Kidney epithelial cell (primary cell): ENCODE measurements around the gene TRERF1. TPM values are rescaled to one million over a fixed set of nuclear protein-coding genes. Genes with fewer than 3 reads are reported as not detected.

ENCODE experiments used
- DNase-seq: peaks from one replicate; pipeline ENCODE4 v3.0.0-alpha.2; 2010; ENCODE audit warnings: low read depth
- H3K27me3 ChIP-seq: 2 replicates; pipeline ENCODE4 v1.6.0; 2011; ENCODE audit warnings: low read length; ENCODE audit not compliant: control insufficient read depth, insufficient read depth
- H3K36me3 ChIP-seq: 2 replicates; pipeline ENCODE4 v1.5.1; 2011; ENCODE audit warnings: low read length; ENCODE audit not compliant: control insufficient read depth, insufficient read depth
- H3K4me3 ChIP-seq: 2 replicates; pipeline ENCODE4 v1.5.1; 2011; ENCODE audit warnings: low read depth, mild to moderate bottlenecking, control low read depth, low read length
- total RNA-seq: library from RNA; depleted of rRNA; stranded (reverse); fragments of >200 nt; gene quantifications from 2 replicates; pipeline ENCODE4 v1.2.3, GENCODE V29; 2015
- TF ChIP-seq, protein P1 (sequence below): IDR thresholded peaks from 2 replicates; pipeline ENCODE4 v1.5.1; 2011; ENCODE audit warnings: mild to moderate bottlenecking, moderate library complexity, low read length, control low read depth, inconsistent platforms; ENCODE audit not compliant: insufficient read depth, poor library complexity, severe bottlenecking

The TRERF1 gene
- total RNA-seq, 1 donor from 2014 or later, result 1.4 TPM

DNA sequence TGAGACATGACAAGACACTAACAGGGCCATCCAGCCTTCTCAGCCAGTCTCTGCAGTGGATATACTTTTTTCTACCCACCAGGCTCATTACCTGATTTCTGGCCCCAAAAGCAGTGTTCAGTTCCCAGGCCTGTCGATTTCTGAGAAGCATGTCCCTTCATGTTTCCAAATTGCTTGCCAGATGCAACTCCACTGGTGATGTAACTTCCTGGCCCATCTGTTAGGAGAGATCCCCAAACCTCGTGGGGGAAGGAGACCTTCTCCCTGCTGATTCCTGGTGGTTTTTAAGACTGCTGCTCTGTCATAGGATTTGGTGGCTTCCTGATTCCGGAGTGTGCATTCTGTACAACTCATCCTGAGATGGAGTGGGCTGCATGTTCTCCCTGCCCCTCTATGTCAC lies 202.4 kb downstream of the TRERF1 start:
- Histone ChIP-seq H3K36me3 (no peaks in the 10 kb centered on the region), H3K27me3 (no peaks in the 10 kb centered on the region), H3K4me3 (no peak overlapping the region)
- TF ChIP-seq, protein P1, sequence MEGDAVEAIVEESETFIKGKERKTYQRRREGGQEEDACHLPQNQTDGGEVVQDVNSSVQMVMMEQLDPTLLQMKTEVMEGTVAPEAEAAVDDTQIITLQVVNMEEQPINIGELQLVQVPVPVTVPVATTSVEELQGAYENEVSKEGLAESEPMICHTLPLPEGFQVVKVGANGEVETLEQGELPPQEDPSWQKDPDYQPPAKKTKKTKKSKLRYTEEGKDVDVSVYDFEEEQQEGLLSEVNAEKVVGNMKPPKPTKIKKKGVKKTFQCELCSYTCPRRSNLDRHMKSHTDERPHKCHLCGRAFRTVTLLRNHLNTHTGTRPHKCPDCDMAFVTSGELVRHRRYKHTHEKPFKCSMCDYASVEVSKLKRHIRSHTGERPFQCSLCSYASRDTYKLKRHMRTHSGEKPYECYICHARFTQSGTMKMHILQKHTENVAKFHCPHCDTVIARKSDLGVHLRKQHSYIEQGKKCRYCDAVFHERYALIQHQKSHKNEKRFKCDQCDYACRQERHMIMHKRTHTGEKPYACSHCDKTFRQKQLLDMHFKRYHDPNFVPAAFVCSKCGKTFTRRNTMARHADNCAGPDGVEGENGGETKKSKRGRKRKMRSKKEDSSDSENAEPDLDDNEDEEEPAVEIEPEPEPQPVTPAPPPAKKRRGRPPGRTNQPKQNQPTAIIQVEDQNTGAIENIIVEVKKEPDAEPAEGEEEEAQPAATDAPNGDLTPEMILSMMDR, result no peak
- no peak for DNase-seq

DNA sequence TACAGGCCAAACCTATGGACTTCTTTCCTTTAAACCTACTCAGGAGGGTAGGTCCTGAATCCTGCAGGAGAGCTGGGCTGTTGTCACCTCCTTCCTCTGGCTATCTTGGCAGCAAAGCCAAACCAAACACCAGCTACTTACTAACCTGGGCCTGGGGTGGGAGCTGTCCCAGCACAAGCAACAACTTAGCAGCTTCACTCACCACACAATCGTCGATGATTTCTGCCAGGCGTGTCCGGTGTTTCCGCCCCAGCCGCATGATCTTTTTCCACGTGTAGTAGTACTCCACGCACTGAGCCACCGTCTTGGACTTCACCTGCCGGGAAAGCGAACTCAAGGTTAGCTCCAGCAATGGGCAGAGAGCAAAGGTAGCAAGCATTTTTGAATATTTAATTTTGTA lies 208.7 kb downstream of the TRERF1 start:
- TF ChIP-seq, protein P1, result no peak
- DNase-seq, result no peak
- Histone ChIP-seq H3K36me3 (no peaks in the 10 kb centered on the region), H3K27me3 (no peaks in the 10 kb centered on the region), H3K4me3 (no peak overlapping the region)

DNA sequence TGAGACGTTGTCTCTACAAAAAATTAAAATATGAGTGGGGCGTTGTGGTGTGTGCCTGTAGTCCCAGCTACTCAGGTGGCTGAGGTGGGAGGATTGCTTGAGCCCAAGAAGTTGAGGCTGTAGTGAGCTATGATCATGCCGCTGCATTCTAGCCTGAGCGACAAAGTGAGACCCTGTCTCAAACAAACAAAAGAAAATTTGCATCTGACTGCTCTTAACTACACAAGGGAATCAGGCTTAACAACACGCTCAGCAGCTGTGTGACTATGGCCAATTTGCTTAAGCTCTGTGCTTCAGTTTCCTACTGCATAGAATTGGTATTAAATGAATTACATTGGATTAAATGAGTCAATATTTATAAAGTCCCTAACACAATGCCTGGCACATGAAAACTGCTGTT lies 209.8 kb downstream of the TRERF1 start:
- DNase-seq, result no peak
- TF ChIP-seq, protein P1, result no peak
- H3K36me3 ChIP-seq, result no peaks in the 10 kb centered on the region
- no peak overlapping the region for H3K4me3 ChIP-seq
- H3K27me3 ChIP-seq, result no peaks in the 10 kb centered on the region

DNA sequence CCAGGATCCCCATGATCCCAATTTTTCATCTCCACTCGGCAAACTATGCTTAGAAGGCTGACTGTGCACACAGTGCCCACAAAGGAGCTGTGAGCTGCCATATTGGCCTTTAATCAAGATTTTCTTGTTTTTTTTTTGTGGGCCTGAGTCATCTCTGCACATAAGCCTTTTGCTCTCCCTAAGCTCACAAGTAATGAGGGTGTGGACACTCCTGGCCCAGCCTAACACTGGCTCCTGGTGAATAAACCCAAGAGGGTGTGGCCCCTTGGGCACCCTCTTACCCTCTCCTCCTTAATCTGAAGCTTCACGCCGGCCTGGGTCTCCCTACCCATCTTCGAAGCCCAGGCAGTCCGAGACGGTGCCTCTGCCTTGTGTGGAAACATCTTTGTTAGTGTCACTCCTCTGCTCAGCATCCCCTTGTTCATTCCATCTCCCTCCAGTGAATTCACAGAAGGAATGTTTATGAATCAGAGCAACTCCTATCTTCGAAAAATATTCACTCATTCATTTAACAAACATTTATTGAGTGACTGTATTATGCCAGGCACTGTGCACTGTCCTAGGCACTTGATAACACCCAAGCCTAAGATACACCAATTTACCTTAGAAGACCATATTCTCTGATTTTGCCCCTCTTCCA lies 211.9 kb downstream of the TRERF1 start:
- H3K4me3 ChIP-seq, result no peak overlapping the region
- TF ChIP-seq, protein P1, result no peak
- no peak for DNase-seq
- H3K36me3 ChIP-seq, result no peaks in the 10 kb centered on the region
- no peaks in the 10 kb centered on the region for H3K27me3 ChIP-seq

DNA sequence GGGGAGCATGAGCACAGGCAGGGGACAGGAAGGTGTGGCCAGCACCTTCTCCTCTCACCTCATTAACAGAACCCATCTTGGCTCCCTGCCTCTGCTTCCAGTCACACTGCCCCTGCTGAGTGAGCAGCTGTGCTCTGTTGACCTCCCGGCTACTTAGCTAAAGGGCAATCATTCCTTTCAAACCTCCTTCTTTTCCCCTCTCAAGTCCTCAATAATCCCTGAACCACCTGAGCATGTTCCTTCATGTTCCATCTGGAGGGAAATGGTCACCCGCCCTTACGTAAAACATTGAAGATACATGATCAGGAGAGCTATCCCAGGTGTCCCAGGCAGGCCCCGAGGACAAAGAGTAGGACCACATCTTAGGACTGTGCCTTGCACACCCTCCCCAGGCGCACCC lies 212.4 kb downstream of the TRERF1 start:
- Histone ChIP-seq H3K36me3 (no peaks in the 10 kb centered on the region), H3K27me3 (no peaks in the 10 kb centered on the region), H3K4me3 (no peak overlapping the region)
- TF ChIP-seq, protein P1, result no peak
- DNase-seq, result no peak

DNA sequence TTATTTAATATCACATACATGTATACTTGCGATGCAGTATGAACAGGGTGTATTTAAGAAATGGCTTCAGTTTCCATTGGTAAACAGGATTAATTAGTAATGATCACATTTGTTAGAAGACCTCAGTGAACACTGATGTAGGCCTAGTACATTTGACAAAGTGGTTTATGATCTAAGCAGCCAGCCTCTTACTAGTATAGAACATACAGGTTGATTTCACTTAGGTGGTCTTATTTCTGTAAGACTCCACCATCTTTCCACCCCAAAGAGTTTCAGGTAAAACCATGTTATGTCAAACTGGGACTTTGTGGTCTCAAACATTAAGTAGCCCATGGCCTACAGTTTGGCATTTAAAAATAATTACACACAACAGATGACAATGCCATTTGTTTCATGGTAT lies 213.9 kb downstream of the TRERF1 start:
- Histone ChIP-seq H3K4me3 (no peak overlapping the region), H3K36me3 (no peaks in the 10 kb centered on the region), H3K27me3 (no peaks in the 10 kb centered on the region)
- DNase-seq, result no peak
- TF ChIP-seq, protein P1, result no peak
